IPS-18c (cell line): Measurements from ENCODE around the gene HOXB6.
A peak's percentile ranks its signal among the peaks of the same experiment; 100 is the strongest.

Experiments
- H3K4me3 ChIP-seq: 2 replicates; pipeline ENCODE4 v1.7.0; 2013; ENCODE audit warnings: low read depth, mild to moderate bottlenecking, low read length, moderate library complexity; ENCODE audit not compliant: insufficient read depth
- H3K9me3 ChIP-seq: one replicate; pipeline ENCODE4 v1.6.1; 2013; ENCODE audit warnings: mild to moderate bottlenecking, low read length, moderate library complexity; ENCODE audit not compliant: control insufficient read depth, insufficient read depth

Gene HOXB6

DNA sequence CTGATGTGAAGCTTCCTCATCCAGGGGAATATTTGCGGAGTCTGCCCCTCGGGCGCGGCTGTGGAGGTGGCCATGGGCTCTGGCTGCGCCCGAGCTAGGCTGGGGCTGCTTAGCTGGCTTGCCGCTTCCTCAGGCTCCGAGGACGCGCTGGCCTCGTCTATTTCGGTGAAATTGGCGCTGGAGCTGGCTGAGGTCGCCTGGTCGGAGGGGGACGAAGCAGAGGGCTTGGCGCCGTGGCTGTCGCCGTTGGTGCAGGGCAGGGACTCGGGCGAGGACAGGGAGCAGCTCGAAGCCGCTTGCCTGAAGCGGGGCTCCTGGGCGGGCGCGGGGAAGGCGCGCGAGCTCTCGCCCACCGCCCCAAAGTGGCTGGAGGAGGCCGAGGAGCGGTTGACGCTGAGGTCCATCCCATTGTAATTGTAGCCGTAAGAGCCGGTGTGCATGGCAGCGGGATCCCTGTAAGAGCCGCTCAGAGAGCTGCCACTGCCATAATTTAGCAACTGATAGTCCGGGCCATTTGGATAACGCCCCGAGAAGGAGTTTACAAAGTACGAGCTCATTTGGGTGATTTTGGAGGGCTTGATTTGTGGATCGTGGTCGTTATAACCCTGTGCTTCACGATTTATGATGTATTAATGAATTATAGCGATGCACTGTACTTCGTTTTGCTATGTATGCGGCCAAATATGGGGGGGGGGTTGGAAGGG, 11.5 kb downstream of the HOXB6 start, which contains the start of gene HOXB5:
Gene HOXB5, minus strand, starts transcription at position 654 of the 704 bp plus-strand sequence. Its CDS starts 97 bp downstream, at position 557.
- peak within 1 kb of the TSS; percentile 16; the same call in 1 of the 2 replicates for H3K4me3 ChIP-seq
- H3K9me3 ChIP-seq = peaks cover 2% of the 10 kb centered on the region

GRCh38 chr17:48592577-48592976, 12.2 kb downstream of the HOXB6 start:
- Histone ChIP-seq H3K4me3 (no peak overlapping the region), H3K9me3 (peaks cover 2% of the 10 kb centered on the region)

GRCh38 chr17:48592057-48592514, 12.7 kb downstream of the HOXB6 start:
- H3K4me3 ChIP-seq = no peak overlapping the region
- H3K9me3 ChIP-seq = peaks cover 2% of the 10 kb centered on the region

DNA sequence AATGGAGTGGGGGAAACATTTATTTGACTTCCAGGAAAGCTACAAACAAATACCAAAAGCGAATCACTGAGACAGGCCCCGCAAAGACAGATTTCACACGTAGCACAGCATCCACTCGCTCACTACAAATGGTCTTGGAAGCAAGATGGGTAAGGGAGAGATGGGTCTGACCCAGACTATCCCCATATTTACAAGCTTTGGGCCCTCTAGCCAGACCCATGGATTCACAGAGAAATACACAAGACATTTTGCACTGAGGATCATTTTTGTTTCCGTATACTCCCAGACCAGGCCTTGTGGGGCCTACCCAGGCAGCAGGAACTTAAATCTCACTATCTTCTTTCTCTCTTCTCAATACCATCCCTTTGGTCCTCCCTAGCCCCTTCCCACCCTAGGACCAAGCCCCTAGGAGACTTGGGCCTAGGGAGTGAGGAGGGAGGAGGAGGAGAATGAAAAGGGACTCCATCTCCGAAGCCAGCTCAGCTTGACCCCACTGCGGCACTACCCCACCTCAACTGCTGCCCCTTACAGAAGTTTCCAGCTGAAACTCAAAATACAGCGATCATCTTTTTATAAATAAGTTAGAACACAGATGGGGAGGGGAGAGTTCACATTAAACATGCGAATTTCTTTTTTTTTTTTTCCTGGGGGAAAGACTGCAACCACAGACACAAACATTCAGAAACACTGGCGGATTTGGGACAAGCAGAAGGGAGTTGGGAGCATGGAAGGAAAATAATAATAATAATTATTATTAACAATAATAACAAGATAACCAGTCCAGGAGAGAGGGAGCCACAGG, 13.3 kb downstream of the HOXB6 start:
- Histone ChIP-seq H3K4me3 (no peak overlapping the region), H3K9me3 (peaks cover 2% of the 10 kb centered on the region)

- Histone ChIP-seq H3K4me3 (no peak overlapping the region), H3K9me3 (peaks cover 2% of the 10 kb centered on the region)
Measured at GRCh38 chr17:48590607-48591161, 14.1 kb downstream of the HOXB6 start.

- H3K9me3 ChIP-seq = peaks cover 2% of the 10 kb centered on the region
- H3K4me3 ChIP-seq = no peak within 1 kb of the TSS
Measured at GRCh38 chr17:48589831-48590606, 14.8 kb downstream of the HOXB6 start, which contains the start of gene HOXB3. HOXB3 (minus strand) TSS chr17:48590241; CDS start chr17:48552474, 37,767 bp downstream.

- peaks cover 2% of the 10 kb centered on the region for H3K9me3 ChIP-seq
- H3K4me3 ChIP-seq = no peak overlapping the region
Measured at GRCh38 chr17:48589060-48589830, 15.5 kb downstream of the HOXB6 start.

DNA sequence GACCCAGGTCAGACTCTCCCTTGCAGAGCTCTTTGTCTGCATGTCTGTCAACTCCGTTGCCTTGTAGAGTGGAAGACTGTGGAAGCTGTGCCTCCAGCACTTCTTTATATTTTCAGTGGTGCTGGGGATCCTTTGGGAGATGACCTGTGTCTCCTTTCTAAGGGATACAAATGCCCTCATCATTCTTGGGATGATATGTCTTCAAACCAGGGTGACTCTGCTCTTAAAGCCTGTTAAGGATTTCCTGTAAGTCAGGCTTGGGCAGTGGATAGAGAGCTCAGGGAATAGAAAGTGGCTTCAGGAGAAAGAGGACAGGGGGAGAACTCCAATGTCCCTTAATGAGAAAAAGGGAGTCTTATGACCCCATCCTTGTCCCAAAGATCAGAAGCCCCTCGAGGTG, 16.3 kb downstream of the HOXB6 start:
- H3K4me3 ChIP-seq = no peak overlapping the region
- peaks cover 2% of the 10 kb centered on the region for H3K9me3 ChIP-seq

DNA sequence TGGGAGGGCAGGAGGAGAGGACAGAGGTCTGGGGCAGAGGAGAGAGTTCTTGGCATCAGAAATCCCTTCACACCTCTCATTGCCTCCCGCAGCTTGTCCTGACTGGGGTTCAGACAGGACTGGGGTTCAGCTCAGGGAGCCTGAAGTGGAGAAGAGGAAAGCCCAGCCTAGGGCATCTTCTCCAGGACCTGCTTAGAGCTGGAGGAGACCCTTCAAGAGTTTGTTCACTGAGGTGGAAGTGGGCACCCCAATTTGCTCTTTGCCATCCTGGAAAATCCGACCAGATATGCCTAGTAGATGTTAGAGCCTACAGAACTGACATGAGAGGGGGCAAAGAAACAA, 16.7 kb downstream of the HOXB6 start:
- no peak overlapping the region for H3K4me3 ChIP-seq

DNA sequence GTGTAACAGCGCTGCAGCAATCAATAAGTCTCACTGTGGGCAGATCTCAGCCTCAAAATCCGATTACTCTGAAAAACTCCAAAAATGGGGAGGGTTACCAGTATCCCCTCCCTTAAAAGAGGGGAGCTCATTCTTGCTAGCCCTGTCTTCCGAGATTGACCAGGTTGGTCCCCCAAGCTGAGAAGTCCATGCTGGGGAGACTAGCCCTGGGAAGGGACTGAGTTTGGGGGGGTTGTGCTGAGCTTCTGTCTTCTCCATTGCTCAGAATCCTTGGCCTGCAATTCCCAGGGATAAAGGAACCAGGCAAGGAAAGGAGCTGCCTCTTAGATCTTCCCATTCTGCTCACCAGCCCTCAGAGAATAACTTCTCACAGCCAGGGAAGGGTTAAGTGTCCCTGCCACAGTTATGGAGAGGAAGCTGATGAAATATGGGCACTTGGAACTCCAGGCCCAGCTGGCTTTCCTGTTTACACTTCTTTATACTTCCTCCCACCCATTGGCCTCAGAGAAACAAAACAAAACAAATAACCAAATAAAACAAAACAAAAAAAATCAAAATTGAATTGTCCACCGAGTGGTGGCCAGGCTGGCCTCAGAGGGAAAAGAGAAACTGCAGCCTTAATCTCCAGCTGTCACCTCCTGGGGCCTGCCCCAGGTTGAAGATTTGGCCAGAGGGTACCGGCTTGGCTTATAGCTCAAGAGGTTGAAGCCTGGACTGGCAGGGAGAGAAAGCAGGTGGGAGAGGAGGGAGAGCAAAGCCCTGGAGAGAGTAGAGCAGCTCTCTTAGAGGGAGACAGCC, 17.3 kb downstream of the HOXB6 start:
- Histone ChIP-seq H3K4me3 (no peak overlapping the region), H3K9me3 (peaks cover 2% of the 10 kb centered on the region)

More for the DNA sequence above, 16.7 kb downstream of the HOXB6 start:
- H3K9me3 ChIP-seq = peaks cover 2% of the 10 kb centered on the region

- H3K4me3 ChIP-seq = no peak overlapping the region
- H3K9me3 ChIP-seq = peaks cover 2% of the 10 kb centered on the region
Measured at GRCh38 chr17:48586355-48587258, 18.2 kb downstream of the HOXB6 start.

DNA sequence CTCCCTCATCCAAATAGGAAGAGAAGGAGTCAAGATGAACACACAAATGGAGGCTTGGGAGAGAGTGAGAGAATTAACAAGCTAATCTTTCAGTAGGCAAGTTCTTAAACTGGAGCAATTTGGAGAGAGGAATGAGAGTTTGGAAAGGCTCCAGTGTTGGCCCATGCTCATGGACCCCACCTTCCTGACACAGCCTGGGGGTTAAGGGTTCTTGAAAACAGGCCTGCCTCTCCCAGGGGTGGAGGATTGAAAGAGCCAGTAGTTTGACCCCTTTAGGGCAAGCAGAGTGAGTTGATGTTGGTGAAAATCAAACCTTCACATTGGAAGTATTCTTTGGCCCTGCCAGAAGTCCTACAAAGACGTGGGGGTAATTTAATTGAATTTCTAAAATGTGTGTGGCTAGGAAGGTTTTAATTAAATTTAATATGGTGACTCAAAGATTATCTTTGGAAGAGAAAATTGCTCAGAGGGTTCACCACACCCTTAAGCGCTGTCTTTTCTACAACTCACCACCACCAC, 20.5 kb downstream of the HOXB6 start:
- H3K4me3 ChIP-seq = no peak overlapping the region

GRCh38 chr17:48583708-48584222, 21.0 kb downstream of the HOXB6 start:
- Histone ChIP-seq H3K4me3 (no peak overlapping the region), H3K9me3 (no peaks in the 10 kb centered on the region)

More for the DNA sequence above, 20.5 kb downstream of the HOXB6 start:
- H3K9me3 ChIP-seq = peaks cover under 1% of the 10 kb centered on the region

- no peaks in the 10 kb centered on the region for H3K9me3 ChIP-seq
- H3K4me3 ChIP-seq = no peak overlapping the region
Measured at GRCh38 chr17:48582750-48583069, 22.1 kb downstream of the HOXB6 start.
